Large intestine (tissue), 3 donors: ENCODE data around the gene BCAP29. TPM values are rescaled to one million over a fixed set of nuclear protein-coding genes. Genes with fewer than 3 reads are reported as not detected.

Source experiments
- DNase-seq, 2 donors: peaks; one replicate each; pipeline versions ENCODE4 v3.0.0 to v3.0.0-alpha.2; 2013
- H3K27ac ChIP-seq: one replicate; pipeline ENCODE4 v1.5.1; 2013; ENCODE audit warnings: low read length
- H3K27me3 ChIP-seq: 2 replicates; pipeline ENCODE4 v1.6.1; 2013; ENCODE audit warnings: low read length; ENCODE audit not compliant: control insufficient read depth, insufficient read depth
- H3K36me3 ChIP-seq: 2 replicates; pipeline ENCODE4 v1.6.1; 2013; ENCODE audit warnings: low read length; ENCODE audit not compliant: control insufficient read depth, insufficient read depth
- H3K4me1 ChIP-seq: one replicate; pipeline ENCODE4 v1.6.1; 2013; ENCODE audit warnings: low read length; ENCODE audit not compliant: control insufficient read depth, insufficient read depth
- H3K4me3 ChIP-seq: one replicate; pipeline ENCODE4 v1.5.1; 2013; ENCODE audit warnings: low read length
- H3K9me3 ChIP-seq: one replicate; pipeline ENCODE4 v1.6.1; 2013; ENCODE audit warnings: mild to moderate bottlenecking, low read depth, low read length, moderate library complexity; ENCODE audit not compliant: control insufficient read depth
- WGBS: methylation state at CpG from one replicate; pipeline ENCODE4 v1.1.5; 2013; ENCODE audit warnings: low lambda C conversion rate; ENCODE audit not compliant: insufficient coverage; 5-methylcytosine and 5-hydroxymethylcytosine counted together
- polyA plus RNA-seq: library from polyadenylated mRNA; unstranded; fragments of 120-200 nt; gene quantifications from one replicate; pipeline ENCODE4 v1.2.1, GENCODE V29; 2013

The BCAP29 gene
- polyA plus RNA-seq, 1 donor: 46.9 TPM

GRCh38 chr7:107596881-107597581, 17.0 kb downstream of the BCAP29 start:
- H3K27ac ChIP-seq: peak overlapping the region; percentile 50
- H3K4me3 ChIP-seq: no peak overlapping the region
- WGBS: 67% methylated on average over 2 of the region's 5 CpGs
- no peaks in the 10 kb centered on the region for H3K4me1 ChIP-seq
- peak; percentile 31 to 69 for DNase-seq
- no peaks in the 10 kb centered on the region for H3K9me3 ChIP-seq
- H3K27me3 ChIP-seq: no peaks in the 10 kb centered on the region
- H3K36me3 ChIP-seq: peaks cover 12% of the 10 kb centered on the region

GRCh38 chr7:107597582-107597916, 17.5 kb downstream of the BCAP29 start:
- no peaks in the 10 kb centered on the region for H3K4me1 ChIP-seq
- peaks cover 12% of the 10 kb centered on the region for H3K36me3 ChIP-seq
- H3K4me3 ChIP-seq: no peak overlapping the region
- H3K9me3 ChIP-seq: no peaks in the 10 kb centered on the region
- no peaks in the 10 kb centered on the region for H3K27me3 ChIP-seq
- no peak overlapping the region for H3K27ac ChIP-seq
- WGBS: no CpG with 5 or more reads among the region's 1 CpG
- DNase-seq: no peak

- Histone ChIP-seq H3K36me3 (peaks cover 12% of the 10 kb centered on the region), H3K27me3 (no peaks in the 10 kb centered on the region), H3K4me1 (no peaks in the 10 kb centered on the region), H3K4me3 (no peak overlapping the region), H3K9me3 (no peaks in the 10 kb centered on the region), H3K27ac (no peak overlapping the region)
- no peak for DNase-seq
- WGBS: 67% methylated on average over 1 of the region's 4 CpGs
Observed at GRCh38 chr7:107597953-107598352, 17.9 kb downstream of the BCAP29 start.

- Histone ChIP-seq H3K4me1 (no peaks in the 10 kb centered on the region), H3K4me3 (no peak overlapping the region), H3K27me3 (no peaks in the 10 kb centered on the region), H3K36me3 (peaks cover 12% of the 10 kb centered on the region), H3K27ac (no peak overlapping the region), H3K9me3 (no peaks in the 10 kb centered on the region)
- DNase-seq: no peak
- WGBS: no CpG with 5 or more reads among the region's 1 CpG
Observed at GRCh38 chr7:107599262-107599661, 19.2 kb downstream of the BCAP29 start.

- WGBS: 100% methylated on average over 1 of the region's 2 CpGs
- DNase-seq: no peak
Observed at GRCh38 chr7:107600816-107601215, 20.8 kb downstream of the BCAP29 start.

GRCh38 chr7:107605218-107605815, 25.3 kb downstream of the BCAP29 start:
- Histone ChIP-seq H3K27ac (no peak overlapping the region), H3K9me3 (no peaks in the 10 kb centered on the region), H3K27me3 (no peaks in the 10 kb centered on the region), H3K4me1 (no peaks in the 10 kb centered on the region), H3K4me3 (no peak overlapping the region), H3K36me3 (no peaks in the 10 kb centered on the region)
- no peak for DNase-seq
- 81% methylated on average over 2 of the region's 3 CpGs for WGBS

More at GRCh38 chr7:107600816-107601215, 20.8 kb downstream of the BCAP29 start:
- Histone ChIP-seq H3K27me3 (no peaks in the 10 kb centered on the region), H3K36me3 (no peaks in the 10 kb centered on the region), H3K4me1 (no peaks in the 10 kb centered on the region), H3K4me3 (no peak overlapping the region), H3K27ac (no peak overlapping the region), H3K9me3 (no peaks in the 10 kb centered on the region)

- WGBS: 100% methylated on average over 1 of the region's 1 CpG
- Histone ChIP-seq H3K4me3 (no peak overlapping the region), H3K9me3 (no peaks in the 10 kb centered on the region), H3K27me3 (no peaks in the 10 kb centered on the region), H3K4me1 (no peaks in the 10 kb centered on the region), H3K36me3 (no peaks in the 10 kb centered on the region), H3K27ac (no peak overlapping the region)
- no peak for DNase-seq
Observed at GRCh38 chr7:107606303-107606702, 26.3 kb downstream of the BCAP29 start.

GRCh38 chr7:107609811-107610261, 29.8 kb downstream of the BCAP29 start:
- 80% methylated on average over 1 of the region's 4 CpGs for WGBS
- H3K4me3 ChIP-seq: no peak overlapping the region
- no peaks in the 10 kb centered on the region for H3K9me3 ChIP-seq
- no peak for DNase-seq
- H3K4me1 ChIP-seq: peaks cover 10% of the 10 kb centered on the region
- peaks cover 15% of the 10 kb centered on the region for H3K36me3 ChIP-seq
- H3K27ac ChIP-seq: no peak overlapping the region
- no peaks in the 10 kb centered on the region for H3K27me3 ChIP-seq

- no CpG with 5 or more reads among the region's 1 CpG for WGBS
- Histone ChIP-seq H3K36me3 (peaks cover 18% of the 10 kb centered on the region), H3K27ac (no peak overlapping the region), H3K9me3 (no peaks in the 10 kb centered on the region), H3K4me3 (no peak overlapping the region), H3K27me3 (no peaks in the 10 kb centered on the region), H3K4me1 (peaks cover 10% of the 10 kb centered on the region)
- DNase-seq: no peak
Observed at GRCh38 chr7:107610323-107610722, 30.3 kb downstream of the BCAP29 start.

- H3K36me3 ChIP-seq: peaks cover 28% of the 10 kb centered on the region
- H3K27me3 ChIP-seq: no peaks in the 10 kb centered on the region
- H3K27ac ChIP-seq: no peak overlapping the region
- peaks cover 10% of the 10 kb centered on the region for H3K4me1 ChIP-seq
- no peaks in the 10 kb centered on the region for H3K9me3 ChIP-seq
- DNase-seq: no peak
- no peak overlapping the region for H3K4me3 ChIP-seq
- WGBS: 40% methylated on average over 1 of the region's 1 CpG
Observed at GRCh38 chr7:107613439-107613838, 33.4 kb downstream of the BCAP29 start.

- Histone ChIP-seq H3K9me3 (no peaks in the 10 kb centered on the region), H3K27me3 (no peaks in the 10 kb centered on the region), H3K4me3 (no peak overlapping the region), H3K27ac (no peak overlapping the region), H3K4me1 (peaks cover 10% of the 10 kb centered on the region), H3K36me3 (peaks cover 28% of the 10 kb centered on the region)
- DNase-seq: no peak
Observed at GRCh38 chr7:107613948-107614347, 33.9 kb downstream of the BCAP29 start.
